ENCODE data around the gene SLC35B4. TPM values are rescaled to one million over a fixed set of nuclear protein-coding genes. Genes with fewer than 3 reads are reported as not detected.

SLC35B4 gene
- total RNA-seq, 2 donors from 2014 or later = 6.2 to 7.5 TPM

- Histone ChIP-seq H3K9me3 (no peaks in the 10 kb centered on the region), H3K27me3 (no peaks in the 10 kb centered on the region), H3K4me1 (no peaks in the 10 kb centered on the region), H3K27ac (no peak overlapping the region), H3K4me3 (no peak overlapping the region), H3K9ac (ENCODE audit: low read depth in 2 of 2, low read length in 2 of 2) (no peak overlapping the region), H3K36me3 (no peaks in the 10 kb centered on the region)
- no peak for DNase-seq
- TF ChIP-seq CTCF (IDR thresholded peaks at IDR 0.05) = no peak
- intact Hi-C loops (cut with DNase I) = no loop called here
These were observed 36.2 kb downstream of the SLC35B4 start for GRCh38 chr7:134280508-134280907.

DNA sequence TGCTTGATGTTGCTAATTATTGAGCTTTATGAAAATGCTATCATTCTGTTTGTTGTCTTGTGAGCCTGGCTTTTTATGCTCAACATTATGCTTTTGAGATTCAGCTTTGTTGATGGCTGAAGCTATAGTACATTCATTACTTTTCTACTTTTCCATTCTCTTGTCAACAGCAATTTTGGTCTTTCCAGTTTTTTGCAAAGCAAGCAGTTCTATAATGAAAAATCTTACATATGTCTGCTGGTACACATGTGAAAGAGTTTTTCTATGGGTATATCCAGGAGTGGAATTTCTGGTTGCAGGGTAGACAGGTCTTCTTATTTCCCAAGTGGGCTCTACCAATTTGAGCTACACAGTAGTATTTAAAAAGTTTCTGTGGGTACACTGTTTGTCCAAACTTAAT lies 36.8 kb downstream of the SLC35B4 start:
- Histone ChIP-seq H3K36me3 (no peaks in the 10 kb centered on the region), H3K4me3 (no peak overlapping the region), H3K9me3 (no peaks in the 10 kb centered on the region), H3K27me3 (no peaks in the 10 kb centered on the region), H3K27ac (no peak overlapping the region), H3K4me1 (no peaks in the 10 kb centered on the region), H3K9ac (ENCODE audit: low read depth in 2 of 2, low read length in 2 of 2) (no peak overlapping the region)
- DNase-seq = no peak
- TF ChIP-seq CTCF (IDR thresholded peaks at IDR 0.05) = no peak
- intact Hi-C loops (cut with DNase I) = no loop called here

- TF ChIP-seq CTCF (IDR thresholded peaks at IDR 0.05) = no peak
- no peak for DNase-seq
- no peaks in the 10 kb centered on the region for H3K4me1 ChIP-seq
- intact Hi-C loops (cut with DNase I) = no loop called here
- no peak overlapping the region for H3K4me3 ChIP-seq
- H3K27ac ChIP-seq = no peak overlapping the region
- no peaks in the 10 kb centered on the region for H3K36me3 ChIP-seq
- H3K27me3 ChIP-seq = no peaks in the 10 kb centered on the region
- H3K9ac ChIP-seq (ENCODE audit: low read depth in 2 of 2, low read length in 2 of 2) = no peak overlapping the region
- H3K9me3 ChIP-seq = no peaks in the 10 kb centered on the region
These were observed 37.4 kb downstream of the SLC35B4 start for GRCh38 chr7:134279336-134279735.

DNA sequence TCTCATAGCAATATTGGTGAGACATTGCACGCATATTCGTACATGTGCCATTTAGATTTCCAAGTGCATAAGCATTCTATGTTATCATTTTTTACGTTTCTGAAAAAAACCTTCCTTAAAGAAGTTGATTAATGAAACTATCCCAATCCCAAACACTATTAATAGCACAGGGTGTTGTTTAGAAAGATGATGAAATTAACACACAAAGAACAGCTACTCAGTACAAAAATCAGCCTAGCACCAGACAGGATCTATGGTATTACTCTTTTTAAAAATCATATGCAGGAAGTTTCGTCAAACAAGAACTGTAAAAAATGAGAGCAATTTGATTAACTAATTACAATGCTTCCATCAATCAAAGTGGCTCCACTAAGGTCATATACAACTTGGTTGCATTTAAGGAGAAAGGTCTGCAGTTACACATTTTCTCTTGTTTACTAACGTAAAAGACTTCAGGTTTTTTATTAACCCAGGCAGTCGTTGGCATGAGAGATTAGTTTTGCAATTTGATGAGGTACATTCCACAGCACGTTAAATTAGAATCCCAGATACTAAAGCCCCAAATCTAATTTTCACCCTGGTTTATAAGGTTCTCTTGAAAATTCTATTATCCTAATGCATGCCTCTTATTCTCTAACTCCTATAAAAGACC lies 38.1 kb downstream of the SLC35B4 start:
- intact Hi-C loops (cut with DNase I) = no loop called here
- no peak overlapping the region for H3K27ac ChIP-seq
- no peak overlapping the region for H3K4me3 ChIP-seq
- TF ChIP-seq CTCF (IDR thresholded peaks at IDR 0.05) = no peak
- H3K36me3 ChIP-seq = no peaks in the 10 kb centered on the region
- no peaks in the 10 kb centered on the region for H3K27me3 ChIP-seq
- no peaks in the 10 kb centered on the region for H3K9me3 ChIP-seq
- H3K9ac ChIP-seq (ENCODE audit: low read depth in 2 of 2, low read length in 2 of 2) = no peak overlapping the region
- H3K4me1 ChIP-seq = no peaks in the 10 kb centered on the region
- no peak for DNase-seq

- H3K27ac ChIP-seq = no peak overlapping the region
- intact Hi-C loops (cut with DNase I) = no loop called here
- no peak overlapping the region for H3K4me3 ChIP-seq
- no peak for TF ChIP-seq CTCF (IDR thresholded peaks at IDR 0.05)
- H3K27me3 ChIP-seq = no peaks in the 10 kb centered on the region
- no peaks in the 10 kb centered on the region for H3K36me3 ChIP-seq
- H3K9me3 ChIP-seq = no peaks in the 10 kb centered on the region
- H3K4me1 ChIP-seq = no peaks in the 10 kb centered on the region
- DNase-seq = no peak
- no peak overlapping the region for H3K9ac ChIP-seq (ENCODE audit: low read depth in 2 of 2, low read length in 2 of 2)
These were observed 39.8 kb downstream of the SLC35B4 start for GRCh38 chr7:134276951-134277350.
